ENCODE results near the gene EXOC4.

The EXOC4 gene

GRCh38 chr7:133497061-133497460, 244.2 kb downstream of the EXOC4 start:
- no peak overlapping the region for H3K4me2 ChIP-seq (ENCODE audit: low read length)
- no peaks in the 10 kb centered on the region for H3K4me1 ChIP-seq (ENCODE audit: insufficient read depth, low read length, severe bottlenecking)
- H3K27ac ChIP-seq (ENCODE audit: low read depth, low read length, poor library complexity, severe bottlenecking): no peak overlapping the region
- no peaks in the 10 kb centered on the region for H3K9me2 ChIP-seq (ENCODE audit: low read depth, low read length)
- no peaks in the 10 kb centered on the region for H3F3A ChIP-seq (ENCODE audit: insufficient read depth, low read length)
- no peaks in the 10 kb centered on the region for H3K27me3 ChIP-seq (ENCODE audit: insufficient read depth, low read length)
- H3K36me3 ChIP-seq (ENCODE audit: insufficient read depth, low read length): no peaks in the 10 kb centered on the region
- H2AFZ ChIP-seq (ENCODE audit: low read length): no peak overlapping the region
- TF ChIP-seq CTCF (IDR thresholded peaks at IDR 0.05; ENCODE audit: low read length) (no peak), EZH2 (IDR thresholded peaks at IDR 0.05; ENCODE audit: borderline replicate concordance, low read length) (no peak)
- H3K4me3 ChIP-seq (ENCODE audit: low read depth, low read length, poor library complexity, severe bottlenecking): no peak overlapping the region
- H4K20me1 ChIP-seq (ENCODE audit: insufficient read depth, low read length): no peaks in the 10 kb centered on the region
- peaks cover 3% of the 10 kb centered on the region; the same call in 1 of the 2 replicates for H3K9me3 ChIP-seq (ENCODE audit: low read length)
- no peak overlapping the region for H3K9ac ChIP-seq (ENCODE audit: low read length)
- H3K79me2 ChIP-seq (ENCODE audit: insufficient read depth, low read length): no peaks in the 10 kb centered on the region

GRCh38 chr7:133501771-133502170, 248.9 kb downstream of the EXOC4 start:
- no peaks in the 10 kb centered on the region for H3F3A ChIP-seq (ENCODE audit: insufficient read depth, low read length)
- no peaks in the 10 kb centered on the region for H4K20me1 ChIP-seq (ENCODE audit: insufficient read depth, low read length)
- no peak overlapping the region for H3K4me3 ChIP-seq (ENCODE audit: low read depth, low read length, poor library complexity, severe bottlenecking)
- H3K9me3 ChIP-seq (ENCODE audit: low read length): peaks cover 3% of the 10 kb centered on the region; the same call in 1 of the 2 replicates
- H3K79me2 ChIP-seq (ENCODE audit: insufficient read depth, low read length): no peaks in the 10 kb centered on the region
- H3K4me2 ChIP-seq (ENCODE audit: low read length): no peak overlapping the region
- no peaks in the 10 kb centered on the region for H3K27me3 ChIP-seq (ENCODE audit: insufficient read depth, low read length)
- H3K36me3 ChIP-seq (ENCODE audit: insufficient read depth, low read length): no peaks in the 10 kb centered on the region
- H2AFZ ChIP-seq (ENCODE audit: low read length): no peak overlapping the region
- H3K9ac ChIP-seq (ENCODE audit: low read length): no peak overlapping the region
- no peak overlapping the region for H3K27ac ChIP-seq (ENCODE audit: low read depth, low read length, poor library complexity, severe bottlenecking)
- no peak for TF ChIP-seq CTCF (IDR thresholded peaks at IDR 0.05; ENCODE audit: low read length)
- TF ChIP-seq EZH2 (IDR thresholded peaks at IDR 0.05; ENCODE audit: borderline replicate concordance, low read length): no peak
- H3K4me1 ChIP-seq (ENCODE audit: insufficient read depth, low read length, severe bottlenecking): no peaks in the 10 kb centered on the region
- H3K9me2 ChIP-seq (ENCODE audit: low read depth, low read length): no peaks in the 10 kb centered on the region

GRCh38 chr7:133502498-133502897, 249.6 kb downstream of the EXOC4 start:
- no peak overlapping the region for H3K27ac ChIP-seq (ENCODE audit: low read depth, low read length, poor library complexity, severe bottlenecking)
- no peaks in the 10 kb centered on the region for H3K4me1 ChIP-seq (ENCODE audit: insufficient read depth, low read length, severe bottlenecking)
- H3K27me3 ChIP-seq (ENCODE audit: insufficient read depth, low read length): no peaks in the 10 kb centered on the region
- no peaks in the 10 kb centered on the region for H3F3A ChIP-seq (ENCODE audit: insufficient read depth, low read length)
- H3K9me3 ChIP-seq (ENCODE audit: low read length): peaks cover 3% of the 10 kb centered on the region; the same call in 1 of the 2 replicates
- TF ChIP-seq EZH2 (IDR thresholded peaks at IDR 0.05; ENCODE audit: borderline replicate concordance, low read length) (no peak), CTCF (IDR thresholded peaks at IDR 0.05; ENCODE audit: low read length) (no peak)
- H3K36me3 ChIP-seq (ENCODE audit: insufficient read depth, low read length): no peaks in the 10 kb centered on the region
- H4K20me1 ChIP-seq (ENCODE audit: insufficient read depth, low read length): no peaks in the 10 kb centered on the region
- H3K9ac ChIP-seq (ENCODE audit: low read length): no peak overlapping the region
- no peak overlapping the region for H3K4me2 ChIP-seq (ENCODE audit: low read length)
- H2AFZ ChIP-seq (ENCODE audit: low read length): no peak overlapping the region
- H3K4me3 ChIP-seq (ENCODE audit: low read depth, low read length, poor library complexity, severe bottlenecking): no peak overlapping the region
- H3K9me2 ChIP-seq (ENCODE audit: low read depth, low read length): no peaks in the 10 kb centered on the region
- no peaks in the 10 kb centered on the region for H3K79me2 ChIP-seq (ENCODE audit: insufficient read depth, low read length)

Data from OCI-LY1 (cell line).